CMK (cell line): Measurements from ENCODE around the gene KRTAP12-4.
"Not testable (repeated sequence)": the region's sequence is repeated elsewhere in the genome, so short reads cannot be mapped to it uniquely, and the experiment has no call there.

Experiments
- DNase-seq: peaks from one replicate; pipeline ENCODE4 v3.0.0-alpha.2; 2010; ENCODE audit warnings: low read depth

Gene KRTAP12-4

GRCh38 chr21:44610157-44610843 is 44.2 kb downstream of the KRTAP12-4 start:
- not testable (repeated sequence) for DNase-seq

GRCh38 chr21:44609193-44609592 is 45.3 kb downstream of the KRTAP12-4 start:
- DNase-seq, result no peak

- no peak for DNase-seq
Observed at GRCh38 chr21:44606495-44606894, 48.0 kb downstream of the KRTAP12-4 start.
